NCI-H69 (cell line): ENCODE data around the gene TMED6.
"Not testable (repeated sequence)": the region's sequence is repeated elsewhere in the genome, so short reads cannot be mapped to it uniquely, and the experiment has no call there.

ENCODE experiments used
- DNase-seq: peaks from one replicate; lab custom pipeline; 2025; lab: John Stamatoyannopoulos, UW

The TMED6 gene

GRCh38 chr16:69301861-69302260 is 49.7 kb downstream of the TMED6 start:
- no peak for DNase-seq

GRCh38 chr16:69301187-69301586 is 50.4 kb downstream of the TMED6 start:
- no peak for DNase-seq

- DNase-seq = no peak
Measured at GRCh38 chr16:69298261-69298660, 53.3 kb downstream of the TMED6 start.

- DNase-seq = not testable (repeated sequence)
Measured at GRCh38 chr16:69296771-69297170, 54.8 kb downstream of the TMED6 start.

GRCh38 chr16:69294051-69294450 is 57.5 kb downstream of the TMED6 start:
- DNase-seq = no peak

GRCh38 chr16:69293401-69293800 is 58.2 kb downstream of the TMED6 start:
- no peak for DNase-seq
